Measurements from ENCODE around the gene CSMD2. TPM values are rescaled to one million over a fixed set of nuclear protein-coding genes. Genes with fewer than 3 reads are reported as not detected.

The CSMD2 gene
- total RNA-seq, 2 experiments from 2014 or later, result not detected

GRCh38 chr1:34065498-34065897 is 99.5 kb downstream of the CSMD2 start:
- Histone ChIP-seq H4K20me1 (ENCODE audit: insufficient read depth, low read length) (no peaks in the 10 kb centered on the region), H2AFZ (ENCODE audit: low read length) (no peak overlapping the region), H3K4me3 (ENCODE audit: low read depth, low read length, poor library complexity, severe bottlenecking) (no peak overlapping the region), H3K9me3 (ENCODE audit: low read length) (no peaks in the 10 kb centered on the region), H3K27ac (ENCODE audit: low read depth, low read length, poor library complexity, severe bottlenecking) (no peak overlapping the region), H3K4me1 (ENCODE audit: insufficient read depth, low read length, poor library complexity, severe bottlenecking) (no peaks in the 10 kb centered on the region), H3K9me2 (ENCODE audit: insufficient read depth, low read length) (no peaks in the 10 kb centered on the region), H3K79me2 (ENCODE audit: insufficient read depth, low read depth, low read length) (no peaks in the 10 kb centered on the region), H3K4me2 (ENCODE audit: low read length) (no peak overlapping the region), H3K36me3 (ENCODE audit: insufficient read depth, low read length) (no peaks in the 10 kb centered on the region)
- intact Hi-C loops (cut with micrococcal nuclease; ENCODE audit: unreplicated experiment), result no loop called here
- TF ChIP-seq EZH2phosphoT487 (IDR thresholded peaks at IDR 0.05; ENCODE audit: borderline replicate concordance, low read depth, low read length), result no peak
- TF ChIP-seq, protein P1, sequence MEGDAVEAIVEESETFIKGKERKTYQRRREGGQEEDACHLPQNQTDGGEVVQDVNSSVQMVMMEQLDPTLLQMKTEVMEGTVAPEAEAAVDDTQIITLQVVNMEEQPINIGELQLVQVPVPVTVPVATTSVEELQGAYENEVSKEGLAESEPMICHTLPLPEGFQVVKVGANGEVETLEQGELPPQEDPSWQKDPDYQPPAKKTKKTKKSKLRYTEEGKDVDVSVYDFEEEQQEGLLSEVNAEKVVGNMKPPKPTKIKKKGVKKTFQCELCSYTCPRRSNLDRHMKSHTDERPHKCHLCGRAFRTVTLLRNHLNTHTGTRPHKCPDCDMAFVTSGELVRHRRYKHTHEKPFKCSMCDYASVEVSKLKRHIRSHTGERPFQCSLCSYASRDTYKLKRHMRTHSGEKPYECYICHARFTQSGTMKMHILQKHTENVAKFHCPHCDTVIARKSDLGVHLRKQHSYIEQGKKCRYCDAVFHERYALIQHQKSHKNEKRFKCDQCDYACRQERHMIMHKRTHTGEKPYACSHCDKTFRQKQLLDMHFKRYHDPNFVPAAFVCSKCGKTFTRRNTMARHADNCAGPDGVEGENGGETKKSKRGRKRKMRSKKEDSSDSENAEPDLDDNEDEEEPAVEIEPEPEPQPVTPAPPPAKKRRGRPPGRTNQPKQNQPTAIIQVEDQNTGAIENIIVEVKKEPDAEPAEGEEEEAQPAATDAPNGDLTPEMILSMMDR (conservative IDR thresholded peaks at IDR 0.05; ENCODE audit: low read length), result no peak
- no peak for DNase-seq (ENCODE audit: low spot score)
- ChIA-PET POLR2A (interaction anchor here (0.7 kb wide), 1 partner anchor 543 kb away, joined by 3 read pairs; no protein-coding TSS in a partner anchor), CTCF (ENCODE audit: unreplicated experiment) (no interaction called here)
- no TSS peak for BruUV-seq (replicated peaks)

GRCh38 chr1:34060901-34061415 is 104.1 kb downstream of the CSMD2 start:
- no peak overlapping the region for H3K4me2 ChIP-seq (ENCODE audit: low read length)
- ChIA-PET POLR2A (interaction anchor here (1.0 kb wide), 1 partner anchor 22 kb away, joined by 5 read pairs; no protein-coding TSS in a partner anchor), CTCF (ENCODE audit: unreplicated experiment) (no interaction called here)
- DNase-seq (ENCODE audit: low spot score), result no peak
- no peaks in the 10 kb centered on the region for H3K36me3 ChIP-seq (ENCODE audit: insufficient read depth, low read length)
- H3K79me2 ChIP-seq (ENCODE audit: insufficient read depth, low read depth, low read length), result no peaks in the 10 kb centered on the region
- BruUV-seq (replicated peaks), result no TSS peak
- H4K20me1 ChIP-seq (ENCODE audit: insufficient read depth, low read length), result no peaks in the 10 kb centered on the region
- H3K9me3 ChIP-seq (ENCODE audit: low read length), result no peaks in the 10 kb centered on the region
- no peak overlapping the region for H3K4me3 ChIP-seq (ENCODE audit: low read depth, low read length, poor library complexity, severe bottlenecking)
- TF ChIP-seq EZH2phosphoT487 (IDR thresholded peaks at IDR 0.05; ENCODE audit: borderline replicate concordance, low read depth, low read length), result no peak
- TF ChIP-seq, protein P1 (conservative IDR thresholded peaks at IDR 0.05; ENCODE audit: low read length), result no peak
- H2AFZ ChIP-seq (ENCODE audit: low read length), result no peak overlapping the region
- no peaks in the 10 kb centered on the region for H3K9me2 ChIP-seq (ENCODE audit: insufficient read depth, low read length)
- intact Hi-C loops (cut with micrococcal nuclease; ENCODE audit: unreplicated experiment), result no loop called here
- H3K4me1 ChIP-seq (ENCODE audit: insufficient read depth, low read length, poor library complexity, severe bottlenecking), result no peaks in the 10 kb centered on the region
- H3K27ac ChIP-seq (ENCODE audit: low read depth, low read length, poor library complexity, severe bottlenecking), result no peak overlapping the region

- Histone ChIP-seq H3K27ac (ENCODE audit: low read depth, low read length, poor library complexity, severe bottlenecking) (no peak overlapping the region), H3K36me3 (ENCODE audit: insufficient read depth, low read length) (no peaks in the 10 kb centered on the region), H3K4me3 (ENCODE audit: low read depth, low read length, poor library complexity, severe bottlenecking) (no peak overlapping the region), H3K9me2 (ENCODE audit: insufficient read depth, low read length) (no peaks in the 10 kb centered on the region), H4K20me1 (ENCODE audit: insufficient read depth, low read length) (no peaks in the 10 kb centered on the region), H3K4me1 (ENCODE audit: insufficient read depth, low read length, poor library complexity, severe bottlenecking) (no peaks in the 10 kb centered on the region), H3K4me2 (ENCODE audit: low read length) (no peak overlapping the region), H2AFZ (ENCODE audit: low read length) (no peak overlapping the region), H3K79me2 (ENCODE audit: insufficient read depth, low read depth, low read length) (no peaks in the 10 kb centered on the region), H3K9me3 (ENCODE audit: low read length) (no peaks in the 10 kb centered on the region)
- POLR2A ChIA-PET, result no interaction called here
- no peak for DNase-seq (ENCODE audit: low spot score)
- intact Hi-C loops (cut with micrococcal nuclease; ENCODE audit: unreplicated experiment), result no loop called here
- BruUV-seq (replicated peaks), result no TSS peak
- CTCF ChIA-PET (ENCODE audit: unreplicated experiment), result no interaction called here
- TF ChIP-seq, protein P1 (conservative IDR thresholded peaks at IDR 0.05; ENCODE audit: low read length), result no peak
- no peak for TF ChIP-seq EZH2phosphoT487 (IDR thresholded peaks at IDR 0.05; ENCODE audit: borderline replicate concordance, low read depth, low read length)
Observed at GRCh38 chr1:34060187-34060730, 104.8 kb downstream of the CSMD2 start.
